Measurements from ENCODE around the gene DOLK.
"Not testable (repeated sequence)": the region's sequence is repeated elsewhere in the genome, so short reads cannot be mapped to it uniquely, and the experiment has no call there.

Gene DOLK

GRCh38 chr9:128947527-128948301 lies at the start of gene DOLK, which contains the start of gene NUP188:
TSS of gene DOLK (minus strand) at chr9:128947603. CDS start at chr9:128947303, 300 bp downstream.
TSS of gene NUP188 (plus strand) at chr9:128947699. CDS start at chr9:128947720, 21 bp downstream.
- FAIRE-seq (no peak), DNase-seq (ENCODE audit: low spot score) (peak; percentile 75)

DNA sequence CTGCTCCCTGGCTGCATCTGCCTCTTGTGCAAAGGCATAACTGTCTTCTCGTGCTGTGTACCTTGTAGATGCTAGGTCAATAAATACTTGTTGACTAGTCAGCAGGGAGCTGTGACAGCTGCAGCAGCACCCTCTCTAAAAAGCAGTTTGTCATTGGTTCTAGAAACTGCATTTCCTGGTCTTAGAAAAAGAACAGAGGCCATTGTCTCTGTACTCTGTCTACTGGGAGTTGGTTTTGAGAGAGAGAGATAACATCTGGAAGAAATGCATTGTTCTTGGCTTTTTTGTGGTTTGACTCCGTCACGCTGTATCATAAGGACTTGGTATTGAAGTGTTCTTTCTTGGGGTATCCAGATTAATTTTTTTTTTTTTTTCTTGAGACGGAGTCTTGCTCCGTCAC lies 48.4 kb upstream of the DOLK start:
- FAIRE-seq = no peak
- no peak for DNase-seq (ENCODE audit: low spot score)

GRCh38 chr9:128992995-128993394 lies 45.6 kb upstream of the DOLK start:
- DNase-seq (ENCODE audit: low spot score) (no peak), FAIRE-seq (no peak)

- no peak for FAIRE-seq
- DNase-seq (ENCODE audit: low spot score) = peak; percentile 56
These were observed 40.4 kb upstream of the DOLK start for GRCh38 chr9:128987805-128988204.

DNA sequence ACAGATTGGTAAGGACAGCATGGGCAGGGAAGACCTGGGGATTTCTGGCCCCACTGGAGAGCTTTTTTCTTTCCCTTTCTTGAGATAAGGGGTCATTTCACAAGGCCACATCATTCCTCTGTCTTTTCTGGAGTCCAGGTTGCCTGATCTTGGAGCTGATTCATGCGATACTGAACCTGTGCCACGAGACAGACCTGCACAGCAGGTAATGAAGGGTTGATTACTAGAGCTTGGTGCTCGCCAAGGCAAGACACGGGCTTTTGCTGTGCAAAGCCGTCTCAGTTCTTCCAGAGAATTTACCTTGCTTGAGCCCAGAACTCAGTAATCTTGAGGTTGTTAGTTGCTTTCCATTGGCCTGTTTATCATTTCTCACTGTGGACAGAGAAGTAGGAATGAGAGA lies 39.3 kb upstream of the DOLK start:
- DNase-seq (ENCODE audit: low spot score) (no peak), FAIRE-seq (no peak)

GRCh38 chr9:128983536-128983935 lies 36.1 kb upstream of the DOLK start:
- DNase-seq (ENCODE audit: low spot score) (no peak), FAIRE-seq (no peak)

GRCh38 chr9:128979111-128979510 lies 31.7 kb upstream of the DOLK start:
- no peak for DNase-seq (ENCODE audit: low spot score)
- FAIRE-seq = no peak

- peak; percentile 45 for DNase-seq (ENCODE audit: low spot score)
- FAIRE-seq = peak; percentile 56
These were observed 25.6 kb upstream of the DOLK start for GRCh38 chr9:128972956-128973355.

DNA sequence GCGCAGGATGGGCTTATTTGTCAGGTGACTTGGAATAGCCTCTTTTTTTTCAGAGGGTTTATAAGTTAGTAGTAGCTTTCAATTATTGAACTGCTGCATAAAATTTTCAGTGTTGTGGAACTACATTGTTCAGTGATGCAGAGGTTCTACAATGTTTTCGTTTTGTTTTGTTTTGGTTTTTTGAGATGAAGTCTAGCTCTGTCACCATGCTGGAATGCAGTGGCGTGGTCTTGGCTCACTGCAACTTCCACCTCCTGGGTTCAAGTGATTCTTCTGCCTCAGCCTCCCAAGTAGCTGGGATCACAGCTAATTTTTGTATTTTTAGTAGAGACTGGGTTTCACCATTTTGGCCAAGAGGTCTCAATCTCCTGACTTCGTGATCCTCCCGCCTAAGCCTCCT lies 22.1 kb upstream of the DOLK start:
- DNase-seq (ENCODE audit: low spot score) (no peak), FAIRE-seq (no peak)

- not testable (repeated sequence) for FAIRE-seq; DNase-seq (ENCODE audit: low spot score)
These were observed 14.0 kb upstream of the DOLK start for GRCh38 chr9:128961403-128961802.

- no peak for FAIRE-seq
- no peak for DNase-seq (ENCODE audit: low spot score)
These were observed 201 bp downstream of the DOLK start for GRCh38 chr9:128947277-128947526.

GRCh38 chr9:128946571-128947276 lies 679 bp downstream of the DOLK start:
- DNase-seq (ENCODE audit: low spot score) (no peak), FAIRE-seq (no peak)

GRCh38 chr9:128945798-128946501 lies 1.5 kb downstream of the DOLK start:
- no peak for DNase-seq (ENCODE audit: low spot score)
- FAIRE-seq = no peak

DNA sequence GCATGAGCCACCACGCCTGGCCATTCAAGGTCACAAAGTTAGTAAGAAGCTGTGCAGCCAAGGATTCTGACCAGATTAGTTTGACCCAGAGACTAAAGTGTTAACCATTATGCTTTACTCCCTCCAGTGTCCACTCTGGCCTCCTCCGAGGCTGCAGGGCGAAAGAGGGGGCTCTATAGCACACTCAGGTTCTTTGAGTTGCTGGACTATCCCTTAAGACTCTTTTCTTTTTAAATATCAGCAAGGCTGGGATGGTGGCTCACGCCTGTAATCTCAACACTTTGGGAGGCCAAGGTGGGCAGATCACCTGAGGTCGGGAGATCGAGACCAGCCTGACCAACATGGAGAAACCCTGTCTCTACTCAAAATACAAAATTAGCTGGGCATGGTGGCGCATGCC lies 2.4 kb downstream of the DOLK start:
- FAIRE-seq; DNase-seq (ENCODE audit: low spot score): not testable (repeated sequence)

DNA sequence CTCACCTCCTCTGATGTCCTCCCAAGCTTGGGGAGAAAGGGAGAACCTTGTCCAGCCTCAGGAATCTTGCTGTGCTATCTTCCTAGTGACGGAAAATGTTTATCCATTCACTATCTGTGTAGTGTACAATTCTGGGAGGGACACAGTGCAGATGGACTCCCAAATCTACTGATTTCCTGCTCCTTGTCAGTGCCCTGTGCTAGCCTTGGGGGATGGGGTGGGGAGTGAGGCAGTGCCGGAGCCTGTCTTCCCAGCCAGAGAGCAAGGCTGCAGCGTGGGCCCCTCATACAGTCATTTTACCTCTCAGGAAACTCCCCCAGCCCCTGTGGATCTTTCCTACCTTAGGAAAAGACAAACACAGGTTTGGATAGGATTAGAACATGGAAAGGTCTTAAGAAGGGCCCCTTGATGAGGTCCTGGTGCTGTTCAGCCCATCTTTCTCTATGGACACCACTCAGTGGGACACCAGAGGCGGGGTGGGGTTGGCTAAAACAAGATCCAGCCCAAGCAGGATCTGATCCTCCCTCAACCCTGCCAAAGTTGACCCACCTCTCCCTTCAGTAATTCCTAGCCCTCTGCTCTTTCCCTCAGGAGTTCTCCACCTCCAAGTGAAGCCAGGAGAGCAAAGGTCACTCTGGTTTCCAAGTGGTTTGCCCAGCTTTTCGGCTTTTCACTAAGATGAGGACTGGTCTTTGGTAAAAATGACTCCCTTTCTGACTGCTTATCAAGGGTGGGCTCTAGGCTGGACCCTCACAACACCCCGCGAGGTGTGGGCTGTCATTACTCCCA lies 3.4 kb downstream of the DOLK start:
- FAIRE-seq = no peak

DNA sequence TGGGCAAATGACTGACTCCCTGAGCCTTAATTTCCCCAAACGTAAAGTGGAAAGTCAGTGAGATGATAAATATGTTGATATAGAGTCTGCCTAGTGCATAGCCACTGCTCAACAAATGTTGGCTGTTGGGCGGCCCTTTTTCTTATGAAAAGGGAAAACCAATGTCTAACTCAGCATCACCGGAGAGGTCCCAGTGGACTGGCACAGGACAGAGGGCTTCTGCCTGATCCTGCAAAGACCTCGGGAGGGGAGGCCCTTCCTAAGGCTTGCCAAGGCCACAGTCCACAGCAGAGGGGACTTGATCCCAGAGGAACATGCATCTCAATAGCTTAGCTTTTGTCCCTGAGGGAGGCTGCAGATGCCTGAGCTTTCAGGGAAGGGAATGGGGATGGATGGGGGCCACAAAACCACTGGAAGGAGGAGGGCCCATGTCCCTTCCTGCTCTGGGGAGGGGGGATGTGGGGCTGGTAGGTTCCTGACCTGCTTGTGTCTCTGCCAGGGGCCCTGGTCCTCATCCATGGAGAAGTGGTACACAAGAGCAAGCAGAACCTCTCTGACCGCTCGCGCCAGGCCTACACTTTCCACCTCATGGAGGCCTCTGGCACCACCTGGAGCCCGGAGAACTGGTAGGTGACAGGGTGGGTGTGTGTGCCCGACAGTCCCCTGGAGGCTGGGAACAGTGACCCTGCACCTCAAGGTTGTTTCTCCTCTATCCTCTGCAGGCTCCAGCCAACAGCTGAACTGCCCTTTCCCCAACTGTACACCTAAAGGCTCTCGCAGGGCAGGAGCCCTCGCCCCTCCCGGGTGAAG lies 6.3 kb downstream of the DOLK start:
- FAIRE-seq (no peak), DNase-seq (ENCODE audit: low spot score) (no peak)

More for the DNA sequence above, 3.4 kb downstream of the DOLK start:
- DNase-seq (ENCODE audit: low spot score) = no peak

GRCh38 chr9:128940271-128940921 lies 7.0 kb downstream of the DOLK start:
- FAIRE-seq (no peak), DNase-seq (ENCODE audit: low spot score) (no peak)

- FAIRE-seq (no peak), DNase-seq (ENCODE audit: low spot score) (no peak)
These were observed 9.9 kb downstream of the DOLK start for GRCh38 chr9:128937310-128938165.

DNA sequence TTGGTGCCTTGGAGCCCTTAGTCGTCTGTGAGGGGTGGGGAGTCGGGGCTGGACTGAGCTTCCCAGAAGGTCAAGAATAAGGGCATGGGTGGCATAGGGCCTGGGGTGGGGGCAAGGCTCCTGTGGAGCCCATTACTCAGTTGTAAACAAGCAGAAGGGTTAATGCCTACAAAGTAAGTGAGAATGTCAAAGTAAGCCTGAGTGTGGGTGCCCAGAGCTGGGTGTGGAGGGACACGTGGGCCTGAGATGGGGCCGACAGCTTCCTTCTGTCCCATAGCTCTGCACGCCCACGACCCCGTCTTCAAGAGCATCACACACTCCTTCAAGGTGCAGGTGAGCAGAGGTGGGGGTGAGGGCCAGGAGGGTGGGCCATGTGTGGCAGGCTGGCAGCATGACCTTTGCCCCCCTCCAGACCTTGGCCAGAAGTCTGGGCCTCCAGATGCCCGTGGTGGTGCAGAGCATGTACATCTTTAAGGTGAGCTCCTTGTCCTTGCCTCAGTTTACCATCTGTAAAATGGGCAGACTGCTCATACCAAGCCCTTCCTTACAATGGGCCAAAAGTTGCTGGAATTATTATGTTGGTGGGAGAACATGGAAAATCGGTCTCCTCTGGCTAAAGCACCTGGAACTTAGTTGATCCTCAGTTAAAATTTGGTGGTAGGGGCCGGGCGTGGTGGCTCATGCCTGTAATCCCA lies 11.1 kb downstream of the DOLK start:
- DNase-seq (ENCODE audit: low spot score) = no peak
- FAIRE-seq = no peak

All from RCC 7860 (cell line).